NCI-H1417 (cell line): Measurements from ENCODE around the gene UGT3A2.
A peak's percentile ranks its signal among the peaks of the same experiment; 100 is the strongest.

Experiments used
- DNase-seq, 3 experiments: peaks; one replicate each; lab custom pipeline; 2025; lab: John Stamatoyannopoulos, UW

UGT3A2 gene, protein sequence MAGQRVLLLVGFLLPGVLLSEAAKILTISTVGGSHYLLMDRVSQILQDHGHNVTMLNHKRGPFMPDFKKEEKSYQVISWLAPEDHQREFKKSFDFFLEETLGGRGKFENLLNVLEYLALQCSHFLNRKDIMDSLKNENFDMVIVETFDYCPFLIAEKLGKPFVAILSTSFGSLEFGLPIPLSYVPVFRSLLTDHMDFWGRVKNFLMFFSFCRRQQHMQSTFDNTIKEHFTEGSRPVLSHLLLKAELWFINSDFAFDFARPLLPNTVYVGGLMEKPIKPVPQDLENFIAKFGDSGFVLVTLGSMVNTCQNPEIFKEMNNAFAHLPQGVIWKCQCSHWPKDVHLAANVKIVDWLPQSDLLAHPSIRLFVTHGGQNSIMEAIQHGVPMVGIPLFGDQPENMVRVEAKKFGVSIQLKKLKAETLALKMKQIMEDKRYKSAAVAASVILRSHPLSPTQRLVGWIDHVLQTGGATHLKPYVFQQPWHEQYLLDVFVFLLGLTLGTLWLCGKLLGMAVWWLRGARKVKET

DNA sequence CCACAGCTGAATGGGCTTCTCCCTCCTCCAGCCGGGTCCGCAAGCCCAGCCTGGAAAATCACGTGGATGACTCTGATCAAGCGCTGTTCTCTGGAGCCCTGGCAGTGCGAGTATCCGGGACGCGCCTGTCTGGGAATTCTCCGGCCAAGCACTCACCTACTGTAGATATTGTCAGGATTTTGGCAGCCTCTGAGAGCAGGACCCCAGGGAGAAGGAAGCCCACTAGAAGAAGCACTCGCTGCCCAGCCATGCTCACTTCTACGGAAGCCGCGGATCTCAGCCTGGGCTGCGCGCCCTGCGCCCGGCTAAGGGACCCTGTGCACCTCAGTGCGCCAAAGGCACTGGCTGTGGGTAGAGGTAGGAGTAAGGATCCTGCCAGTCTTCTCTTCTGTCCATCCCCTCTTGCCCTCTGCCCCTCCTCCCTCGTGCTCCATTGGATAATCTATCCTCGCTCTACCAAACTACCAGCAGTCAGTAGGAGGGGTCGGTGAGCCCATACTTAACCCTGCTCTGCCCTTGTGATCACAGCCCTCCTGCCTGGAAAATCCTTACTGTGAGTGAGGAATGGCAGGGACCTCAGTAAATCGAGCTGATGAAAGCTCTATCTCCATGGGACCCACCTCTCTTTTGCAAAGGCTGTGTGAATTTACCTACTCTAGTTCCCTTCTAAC is at the start of gene UGT3A2:
Gene UGT3A2, minus strand, starts transcription at position 343 of the 671 bp plus-strand sequence. Its CDS starts 93 bp downstream, at position 250.
- DNase-seq: no peak

GRCh38 chr5:36111238-36111637 is 44.6 kb upstream of the UGT3A2 start:
- DNase-seq: no peak

GRCh38 chr5:36108758-36109460 is 42.2 kb upstream of the UGT3A2 start:
- DNase-seq: no peak

GRCh38 chr5:36105819-36106218 is 39.1 kb upstream of the UGT3A2 start:
- DNase-seq: no peak

DNA sequence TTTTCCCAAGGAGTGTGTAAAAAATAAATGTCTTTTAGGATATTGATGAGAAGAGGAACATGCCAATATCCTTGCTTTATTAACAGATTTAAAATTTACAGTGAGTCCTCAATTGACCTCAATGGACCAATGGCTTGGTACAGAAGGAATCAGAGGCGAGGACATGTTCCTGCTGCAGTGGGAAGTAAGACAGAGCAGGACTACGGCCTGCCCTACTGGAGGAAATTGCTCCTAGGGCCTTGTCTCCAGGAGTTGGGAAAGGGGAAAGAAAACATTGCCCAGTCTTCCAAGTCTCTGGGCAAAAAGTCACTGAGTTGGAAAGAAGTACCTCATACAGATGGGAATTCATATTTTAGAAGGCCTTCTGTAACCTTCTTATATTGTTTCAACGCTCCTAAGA is 33.1 kb upstream of the UGT3A2 start:
- no peak for DNase-seq

DNA sequence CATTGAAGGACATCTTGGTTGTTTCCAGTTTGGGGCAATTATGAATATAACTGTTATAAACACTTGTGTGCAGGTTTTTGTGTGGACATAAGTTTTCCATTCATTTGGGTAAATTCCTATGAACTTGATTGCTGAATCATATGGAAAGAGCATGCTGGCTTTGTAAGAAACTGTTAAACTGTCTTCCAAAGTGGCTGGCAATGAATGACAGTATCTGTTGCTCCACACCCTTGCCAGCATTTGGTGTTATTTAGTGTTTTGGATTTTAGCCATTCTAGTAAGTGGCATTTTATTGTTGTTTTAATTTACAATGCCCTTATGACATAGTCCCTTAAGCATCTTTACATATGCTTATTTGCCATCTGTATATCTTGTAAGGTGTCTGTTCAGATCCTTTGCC is 29.8 kb upstream of the UGT3A2 start:
- DNase-seq: no peak

- DNase-seq: peak in 1 of 3 experiments; percentile 45
Measured at GRCh38 chr5:36089989-36090388, 23.3 kb upstream of the UGT3A2 start.

GRCh38 chr5:36079200-36079781 is 12.6 kb upstream of the UGT3A2 start:
- peak; percentile 48 to 84 (median 53) for DNase-seq

GRCh38 chr5:36078430-36078829 is 11.7 kb upstream of the UGT3A2 start:
- peak in 1 of 3 experiments; percentile 29 for DNase-seq

DNA sequence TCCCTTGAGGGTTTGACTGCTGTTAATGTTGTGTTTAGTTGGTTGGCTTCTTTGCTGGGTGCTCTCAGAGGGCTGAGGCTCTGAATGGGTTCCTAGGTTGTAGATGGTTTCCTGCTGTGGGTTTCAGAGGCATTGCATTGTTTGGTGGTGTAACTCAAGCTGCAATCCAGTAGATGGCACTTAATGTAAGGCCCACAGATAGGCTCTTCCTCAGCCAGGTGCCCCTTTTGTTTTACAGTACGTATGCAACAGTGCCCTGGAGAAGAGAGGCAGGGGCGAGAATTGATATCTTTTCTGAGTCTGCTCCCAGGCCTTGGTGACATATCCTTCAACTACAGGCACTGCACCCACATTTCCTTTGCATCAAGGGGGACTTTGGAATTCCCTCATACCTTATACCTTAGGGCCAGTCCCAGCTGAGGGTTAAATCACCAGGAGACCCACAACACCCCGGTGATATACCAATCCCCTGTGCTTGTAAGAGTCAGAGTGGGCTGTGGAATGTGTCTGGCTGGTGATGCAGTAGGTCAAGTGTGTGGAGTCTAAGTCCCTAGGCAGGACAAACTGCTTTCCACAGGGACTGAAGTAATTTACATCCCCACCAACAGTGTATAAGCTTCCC is 7.0 kb upstream of the UGT3A2 start:
- peak in 2 of 3 experiments; percentile 14 to 62 for DNase-seq

GRCh38 chr5:36070687-36071571 is 4.2 kb upstream of the UGT3A2 start:
- DNase-seq: no peak

DNA sequence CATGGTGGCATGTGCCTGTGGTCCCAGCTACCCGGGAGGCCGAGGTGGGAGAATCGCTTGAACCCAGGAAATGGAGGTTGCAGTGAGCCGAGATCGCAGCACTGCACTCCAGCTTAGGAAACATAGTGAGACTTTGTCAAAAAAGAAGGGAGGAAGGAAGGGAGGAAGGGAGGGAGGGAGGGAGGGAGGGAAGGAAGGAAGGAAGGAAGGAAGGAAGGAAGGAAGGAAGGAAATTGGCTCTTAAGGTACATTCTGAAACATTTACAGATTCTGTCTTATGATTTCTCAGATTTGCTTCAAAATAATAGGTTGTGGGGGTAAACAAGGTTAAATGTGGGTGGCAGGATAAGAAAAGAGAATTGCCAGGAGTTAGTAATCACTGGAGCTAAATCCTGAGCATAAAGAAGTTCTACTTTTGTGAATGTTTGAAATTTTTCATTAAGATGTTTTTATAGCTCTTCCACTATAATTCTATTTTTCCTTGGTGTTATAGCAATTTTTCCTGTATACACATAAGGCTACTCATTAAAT is 2.1 kb upstream of the UGT3A2 start:
- DNase-seq: no peak

DNA sequence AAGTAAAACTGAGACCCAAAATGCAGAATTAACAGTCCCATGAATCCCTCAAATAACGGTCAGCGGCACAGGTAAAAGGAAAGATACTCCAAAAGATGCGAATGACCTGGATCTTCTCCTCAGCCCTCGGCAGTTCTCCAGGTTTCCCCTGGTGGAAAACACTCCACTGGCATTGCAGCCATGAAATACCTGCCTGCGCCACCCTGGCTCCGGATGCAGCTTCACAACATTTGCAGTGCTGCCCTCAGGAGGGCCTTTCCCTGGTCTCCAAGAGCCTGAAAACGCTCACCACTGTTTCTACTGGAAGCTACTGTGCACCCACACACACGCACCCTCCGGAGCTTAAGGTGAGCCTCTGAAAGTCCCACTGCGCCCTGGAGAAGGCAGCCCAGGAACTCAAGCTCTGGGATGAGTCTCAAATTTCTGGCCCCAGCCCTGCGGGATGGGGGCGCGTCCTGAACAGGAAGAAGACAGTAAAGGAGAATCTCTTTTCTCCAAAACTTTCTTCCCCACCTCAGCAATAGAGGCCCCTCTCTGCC is 612 bp downstream of the UGT3A2 start:
- no peak for DNase-seq

DNA sequence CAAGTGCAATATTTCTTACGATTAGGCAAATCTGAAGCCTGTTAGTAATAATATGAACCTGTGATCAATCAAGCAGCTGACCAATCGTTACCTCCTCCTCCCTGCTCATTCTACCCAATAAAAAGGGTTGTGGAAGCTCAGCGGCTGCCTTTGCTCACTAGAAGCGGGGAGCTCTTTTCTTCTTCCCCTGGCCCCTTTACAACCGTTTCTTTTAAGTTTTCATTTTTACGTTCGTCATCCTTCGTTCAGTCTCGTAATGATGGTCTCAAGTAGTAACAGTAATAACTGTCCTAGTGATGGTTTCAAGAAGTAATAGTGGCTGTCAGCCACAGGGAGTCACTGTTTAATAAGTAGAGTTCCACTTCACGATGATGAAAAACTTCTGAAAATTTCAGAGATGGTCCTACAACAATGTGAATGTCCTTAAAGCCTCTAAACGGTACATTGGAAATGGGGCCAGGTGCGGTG is 6.2 kb downstream of the UGT3A2 start:
- no peak for DNase-seq

GRCh38 chr5:36059571-36060419 is 6.9 kb downstream of the UGT3A2 start:
- no peak for DNase-seq

DNA sequence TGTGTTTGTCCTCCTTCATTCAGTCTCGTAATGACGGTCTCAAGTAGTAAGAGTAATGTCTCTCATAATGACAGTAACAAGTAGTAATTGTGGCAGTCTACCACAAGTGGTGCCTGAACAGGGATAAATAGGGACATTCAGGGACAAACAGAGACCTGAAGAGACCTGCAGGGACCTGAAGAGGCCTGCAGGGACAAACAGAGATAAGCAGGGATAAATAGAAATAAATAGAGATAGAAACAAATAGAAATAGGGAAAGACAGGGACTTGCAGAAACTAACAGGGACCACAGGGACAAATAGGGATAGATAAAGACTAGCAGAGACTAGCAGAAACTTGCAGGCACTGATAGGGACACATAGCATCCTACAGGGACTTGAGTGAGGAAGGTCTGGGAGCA is 7.9 kb downstream of the UGT3A2 start:
- DNase-seq: peak in 1 of 3 experiments; percentile 64

DNA sequence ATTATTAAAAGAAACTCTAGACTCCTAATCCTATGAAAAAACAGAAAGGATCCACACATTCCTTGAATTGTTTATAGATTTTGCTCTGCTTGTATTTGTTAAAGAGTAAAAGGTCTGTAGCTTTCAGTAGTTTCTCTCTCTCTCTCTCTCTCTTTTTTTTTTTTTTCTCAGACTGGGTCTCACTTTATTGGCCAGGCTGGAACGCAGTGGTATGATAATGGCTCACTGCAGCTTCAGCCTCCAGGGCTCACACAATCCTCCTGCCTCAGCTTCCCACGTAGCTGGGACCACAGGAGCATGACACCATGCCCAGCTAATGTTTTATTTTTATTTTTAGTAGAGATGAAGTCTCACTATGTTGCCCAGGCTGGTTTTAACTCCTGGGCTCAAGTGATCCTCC is 9.3 kb downstream of the UGT3A2 start:
- no peak for DNase-seq

DNA sequence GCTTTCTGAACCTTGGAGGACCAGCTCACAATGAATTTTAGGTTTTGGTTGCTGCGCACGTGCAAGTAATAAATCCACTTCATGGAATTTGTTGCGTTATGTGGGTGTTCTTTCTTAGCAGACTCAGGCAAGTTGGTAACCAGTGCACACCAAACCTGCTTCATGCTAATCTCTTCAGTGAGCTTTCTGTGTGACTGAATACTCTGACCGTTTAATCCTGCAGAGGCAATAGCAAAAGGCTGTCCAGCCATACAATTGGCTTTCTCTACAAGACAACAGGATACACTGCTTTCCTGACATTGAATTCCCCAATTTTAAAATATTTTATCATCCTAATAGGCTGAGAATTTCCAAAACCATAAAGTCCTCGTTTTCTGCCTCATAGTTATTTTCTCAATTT is 10.3 kb downstream of the UGT3A2 start:
- DNase-seq: no peak

DNA sequence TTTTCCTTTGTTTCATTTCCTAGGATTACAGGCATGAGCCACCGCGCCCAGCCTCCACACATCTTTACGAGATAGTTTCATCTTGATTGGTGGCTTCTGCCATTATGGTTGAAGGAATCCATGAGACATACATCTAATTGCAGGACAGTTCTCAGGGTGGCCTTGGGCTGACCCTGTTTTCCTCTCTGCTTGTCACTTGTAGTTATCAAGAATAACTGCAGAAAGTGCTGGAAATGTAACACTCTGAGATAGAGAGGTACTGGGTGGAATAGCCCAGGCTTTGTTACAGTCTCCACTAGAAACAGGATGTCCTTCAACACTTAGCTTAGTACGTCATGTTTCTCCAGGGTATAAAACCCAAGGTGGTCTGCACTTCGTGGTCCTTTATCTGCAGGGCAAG is 10.7 kb downstream of the UGT3A2 start:
- DNase-seq: no peak
